Immature natural killer cell (primary cell): ENCODE measurements around the gene OTOS. TPM values are rescaled to one million over a fixed set of nuclear protein-coding genes. Genes with fewer than 3 reads are reported as not detected.

Experiments
- DNase-seq, 3 donors: peaks; one replicate each; pipeline ENCODE4 v3.0.0; 2022; ENCODE audit warnings: mixed read lengths in 1 of 3
- H3K27ac Mint-ChIP-seq, 6 donors: one replicate each; pipeline ENCODE4 v1.8.0; 2020; ENCODE audit warnings: mixed read lengths in 6 of 6, mild to moderate bottlenecking in 5 of 6, inconsistent platforms in 4 of 6, moderate library complexity in 3 of 6
- H3K27me3 Mint-ChIP-seq, 3 donors: one replicate each; pipeline ENCODE4 v1.8.0; 2020 to 2021; ENCODE audit warnings: low read depth in 3 of 3, mild to moderate bottlenecking in 3 of 3, mixed read lengths in 3 of 3, moderate library complexity in 3 of 3, inconsistent platforms in 1 of 3
- H3K36me3 Mint-ChIP-seq, 3 donors: one replicate each; pipeline ENCODE4 v1.8.0; 2020; ENCODE audit warnings: mixed read lengths in 3 of 3, inconsistent platforms in 2 of 3, mild to moderate bottlenecking in 2 of 3
- H3K4me1 Mint-ChIP-seq, 2 donors: one replicate each; pipeline ENCODE4 v1.8.0; 2020; ENCODE audit warnings: inconsistent platforms in 2 of 2, mild to moderate bottlenecking in 2 of 2, mixed read lengths in 2 of 2, moderate library complexity in 1 of 2
- H3K4me3 Mint-ChIP-seq, 5 donors: one replicate each; pipeline ENCODE4 v1.8.0; 2020; ENCODE audit warnings: mild to moderate bottlenecking in 5 of 5, mixed read lengths in 5 of 5, inconsistent platforms in 3 of 5, moderate library complexity in 3 of 5
- H3K9me3 Mint-ChIP-seq, 6 donors: one replicate each; pipeline ENCODE4 v1.8.0; 2020; ENCODE audit warnings: mild to moderate bottlenecking in 6 of 6, mixed read lengths in 6 of 6, inconsistent platforms in 4 of 6, moderate library complexity in 3 of 6
- polyA plus RNA-seq, 3 donors: library from polyadenylated mRNA; unstranded; fragments of 300-500 nt; fragmentation: Illumina TruSeq; gene quantifications; one replicate each; pipeline ENCODE4 v1.2.3, GENCODE V29; 2021

The OTOS gene
- not detected for polyA plus RNA-seq

GRCh38 chr2:240140511-240140910 is at the start of gene OTOS:
OTOS (minus strand) TSS chr2:240140658; CDS start chr2:240140326, 332 bp downstream.
- no peak within 1 kb of the TSS for H3K27ac Mint-ChIP-seq
- peaks cover 8 to 9% of the 10 kb centered on the region in 2 donors for H3K4me1 Mint-ChIP-seq
- no peak for DNase-seq
- no peaks in the 10 kb centered on the region for H3K36me3 Mint-ChIP-seq
- H3K9me3 Mint-ChIP-seq, result peaks cover 0 to 2% (median 0%) of the 10 kb centered on the region in 6 donors
- H3K4me3 Mint-ChIP-seq, result no peak within 1 kb of the TSS
- H3K27me3 Mint-ChIP-seq, result peaks cover 0 to 3% (median under 1%) of the 10 kb centered on the region in 3 donors

GRCh38 chr2:240189686-240190085 is 49.2 kb upstream of the OTOS start:
- Mint-ChIP-seq H3K4me3 (no peak overlapping the region), H3K9me3 (no peaks in the 10 kb centered on the region), H3K36me3 (no peaks in the 10 kb centered on the region), H3K27ac (no peak overlapping the region), H3K27me3 (peaks cover 2 to 8% (median 6%) of the 10 kb centered on the region in 3 donors), H3K4me1 (no peaks in the 10 kb centered on the region)
- no peak for DNase-seq

DNA sequence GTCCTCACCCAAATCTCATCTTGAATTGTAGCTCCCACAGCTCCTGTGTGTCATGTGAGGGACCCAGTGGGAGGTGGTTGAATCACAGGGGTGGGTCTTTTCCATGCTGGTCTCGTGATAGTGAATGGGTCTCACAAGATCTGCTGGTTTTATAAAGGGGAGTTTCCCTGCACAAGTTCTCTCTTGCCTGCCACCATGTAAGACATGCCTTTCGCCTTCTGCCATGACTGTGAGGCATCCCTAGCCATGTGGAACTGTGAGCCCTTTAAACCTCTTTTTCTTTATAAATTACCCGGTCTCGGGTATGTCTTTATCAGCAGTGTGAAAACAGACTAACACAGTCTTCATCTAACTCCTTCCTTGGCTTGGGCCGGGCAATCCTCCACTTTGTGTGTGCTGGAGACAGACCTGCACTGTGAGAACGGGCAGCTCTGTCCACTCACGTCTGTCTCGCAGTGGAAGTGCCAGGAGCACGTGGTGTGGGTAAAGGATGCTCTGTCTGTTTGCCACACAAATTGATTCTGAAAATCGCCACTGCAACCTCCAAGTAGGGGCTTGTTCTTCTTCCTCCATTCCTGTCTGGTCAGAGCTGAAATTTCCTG is 47.6 kb upstream of the OTOS start:
- Mint-ChIP-seq H3K9me3 (no peaks in the 10 kb centered on the region), H3K27ac (no peak overlapping the region), H3K27me3 (peaks cover 2 to 8% (median 7%) of the 10 kb centered on the region in 3 donors), H3K36me3 (no peaks in the 10 kb centered on the region), H3K4me1 (no peaks in the 10 kb centered on the region), H3K4me3 (no peak overlapping the region)
- DNase-seq, result no peak

GRCh38 chr2:240186191-240186725 is 45.8 kb upstream of the OTOS start:
- Mint-ChIP-seq H3K9me3 (no peaks in the 10 kb centered on the region), H3K27me3 (peaks cover 2 to 10% (median 9%) of the 10 kb centered on the region in 3 donors), H3K4me1 (no peaks in the 10 kb centered on the region), H3K36me3 (no peaks in the 10 kb centered on the region), H3K4me3 (no peak overlapping the region), H3K27ac (no peak overlapping the region)
- no peak for DNase-seq

DNA sequence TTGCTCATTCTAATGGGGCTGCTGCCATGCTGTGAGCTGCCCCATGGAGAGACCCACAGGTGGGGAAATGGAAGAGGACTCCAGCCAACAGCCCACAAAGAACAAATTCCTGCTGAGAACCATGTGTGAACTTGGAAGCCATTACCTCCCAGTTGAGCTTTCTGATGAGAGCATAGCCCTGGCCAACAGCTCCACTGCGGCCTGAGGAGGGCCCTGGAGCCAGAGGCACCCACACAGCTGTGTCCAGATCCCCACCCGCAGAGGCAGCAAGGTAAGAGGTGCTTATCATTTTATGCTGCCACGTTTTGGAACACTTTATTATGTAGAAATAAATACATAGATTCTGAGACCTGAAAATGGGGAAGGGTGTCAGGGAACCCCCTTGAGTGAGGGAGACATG is 44.2 kb upstream of the OTOS start:
- no peak overlapping the region for H3K27ac Mint-ChIP-seq
- no peaks in the 10 kb centered on the region for H3K4me1 Mint-ChIP-seq
- no peak for DNase-seq
- H3K4me3 Mint-ChIP-seq, result no peak overlapping the region
- no peaks in the 10 kb centered on the region for H3K9me3 Mint-ChIP-seq
- H3K27me3 Mint-ChIP-seq, result peaks cover 3 to 9% (median 8%) of the 10 kb centered on the region in 3 donors
- H3K36me3 Mint-ChIP-seq, result no peaks in the 10 kb centered on the region

DNA sequence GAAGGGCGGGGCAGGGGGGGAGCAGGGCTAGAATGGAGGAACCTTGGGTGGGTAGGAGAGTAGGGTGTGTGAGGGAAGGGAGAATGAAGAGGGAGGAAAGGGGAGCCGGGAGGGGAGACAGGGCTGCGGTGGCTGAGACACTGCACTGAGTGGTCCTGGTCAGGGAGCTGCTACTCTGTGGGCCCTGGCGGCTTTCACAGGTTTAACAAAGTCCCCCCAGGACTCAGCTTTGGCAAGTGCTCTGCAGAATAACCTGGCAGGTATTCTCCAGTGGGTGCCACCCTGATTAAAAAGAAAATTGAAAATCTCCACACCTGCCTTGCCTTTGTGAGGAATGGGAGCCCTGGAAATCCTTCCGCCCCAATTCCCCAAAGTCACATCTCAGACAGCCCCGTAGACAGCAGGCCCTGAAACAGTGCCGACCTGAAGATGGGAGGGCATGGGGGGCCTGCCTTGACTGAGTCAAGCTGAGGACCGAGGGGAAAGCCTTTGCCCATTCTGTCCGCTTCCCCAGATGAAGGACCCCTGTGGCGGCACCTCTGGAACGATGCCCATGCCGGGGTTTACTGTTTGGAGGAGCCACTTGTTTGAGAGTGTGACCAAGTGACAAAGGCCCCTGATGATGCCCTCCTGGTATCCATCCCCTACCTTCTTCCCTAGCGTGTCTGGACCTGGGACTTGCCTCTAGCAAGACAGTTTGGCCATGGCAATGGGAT is 43.6 kb upstream of the OTOS start:
- Mint-ChIP-seq H3K27me3 (peaks cover 3 to 12% (median 7%) of the 10 kb centered on the region in 3 donors), H3K36me3 (no peaks in the 10 kb centered on the region), H3K9me3 (no peaks in the 10 kb centered on the region), H3K4me1 (no peaks in the 10 kb centered on the region), H3K27ac (no peak overlapping the region), H3K4me3 (no peak overlapping the region)
- DNase-seq, result no peak

DNA sequence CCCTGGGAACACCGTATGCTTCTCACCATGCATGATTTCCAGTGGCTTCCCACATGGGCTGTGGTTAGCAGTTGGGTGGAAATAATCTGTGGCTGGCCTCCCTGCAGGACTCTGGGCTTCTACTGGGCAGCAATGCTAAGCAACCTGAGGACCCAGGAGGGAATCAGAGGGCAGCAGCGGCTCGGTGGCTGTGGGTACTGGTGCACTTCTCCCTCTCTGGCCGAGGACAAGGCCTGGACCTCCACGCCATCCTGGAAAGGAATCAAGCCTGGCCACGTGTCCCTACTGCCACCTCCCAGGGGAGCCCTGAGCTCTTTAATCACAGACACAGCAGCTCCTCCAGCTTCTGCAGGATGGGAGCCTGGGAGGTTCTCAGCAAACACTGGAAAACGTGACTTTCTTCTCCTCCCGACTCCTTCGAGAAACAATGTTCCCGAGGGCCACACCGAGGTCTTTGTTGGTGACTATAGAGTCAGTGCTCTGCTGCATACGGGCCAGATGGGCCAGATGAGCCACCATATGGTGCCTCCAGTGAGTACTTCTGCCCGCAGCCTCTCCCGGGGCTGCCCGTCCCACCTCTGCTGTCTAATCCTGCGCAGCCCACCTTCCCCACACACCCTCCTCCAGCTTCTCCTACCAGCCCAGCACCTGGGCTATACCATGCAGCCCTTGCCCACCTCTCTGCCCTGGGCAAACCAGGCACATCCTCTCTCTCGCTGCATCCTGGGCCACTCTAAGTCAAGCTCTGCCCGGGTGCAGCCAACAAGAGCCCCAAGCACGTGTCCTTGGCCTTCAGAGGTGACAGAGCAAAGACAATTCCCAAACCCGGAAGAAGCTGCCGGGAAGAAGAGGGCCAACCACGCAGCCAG is 42.8 kb upstream of the OTOS start:
- H3K4me1 Mint-ChIP-seq, result no peaks in the 10 kb centered on the region
- H3K36me3 Mint-ChIP-seq, result no peaks in the 10 kb centered on the region
- no peaks in the 10 kb centered on the region for H3K9me3 Mint-ChIP-seq
- no peak overlapping the region for H3K27ac Mint-ChIP-seq
- no peak overlapping the region for H3K4me3 Mint-ChIP-seq
- peaks cover 3 to 11% (median 7%) of the 10 kb centered on the region in 3 donors for H3K27me3 Mint-ChIP-seq
- no peak for DNase-seq

DNA sequence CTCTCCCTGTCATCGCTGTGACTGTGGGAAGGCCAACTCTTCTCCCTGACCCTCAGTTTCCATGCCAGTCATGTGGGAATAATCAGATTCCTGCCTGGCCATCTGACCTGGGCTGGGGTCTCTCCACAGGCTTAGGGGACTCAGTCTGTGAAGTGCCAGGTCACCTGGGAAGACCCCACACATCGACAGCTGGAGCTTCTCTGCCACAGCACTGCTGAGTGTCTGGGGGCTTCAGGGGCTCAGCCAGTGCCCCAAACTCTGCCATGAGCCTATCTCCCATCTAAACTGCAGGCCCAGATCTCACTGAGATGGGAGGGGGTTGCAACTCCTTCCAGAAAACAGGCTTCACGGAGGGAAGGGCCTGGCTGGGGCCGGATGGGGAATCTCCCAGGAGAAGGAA is 42.0 kb upstream of the OTOS start:
- Mint-ChIP-seq H3K4me3 (no peak overlapping the region), H3K4me1 (no peaks in the 10 kb centered on the region), H3K27me3 (peaks cover 3 to 14% (median 7%) of the 10 kb centered on the region in 3 donors), H3K36me3 (no peaks in the 10 kb centered on the region), H3K9me3 (no peaks in the 10 kb centered on the region), H3K27ac (no peak overlapping the region)
- no peak for DNase-seq

- Mint-ChIP-seq H3K9me3 (no peaks in the 10 kb centered on the region), H3K4me1 (no peaks in the 10 kb centered on the region), H3K27me3 (peaks cover 4 to 14% (median 7%) of the 10 kb centered on the region in 3 donors), H3K36me3 (no peaks in the 10 kb centered on the region), H3K4me3 (no peak overlapping the region), H3K27ac (no peak overlapping the region)
- DNase-seq, result no peak
Measured at GRCh38 chr2:240182001-240182400, 41.5 kb upstream of the OTOS start.

DNA sequence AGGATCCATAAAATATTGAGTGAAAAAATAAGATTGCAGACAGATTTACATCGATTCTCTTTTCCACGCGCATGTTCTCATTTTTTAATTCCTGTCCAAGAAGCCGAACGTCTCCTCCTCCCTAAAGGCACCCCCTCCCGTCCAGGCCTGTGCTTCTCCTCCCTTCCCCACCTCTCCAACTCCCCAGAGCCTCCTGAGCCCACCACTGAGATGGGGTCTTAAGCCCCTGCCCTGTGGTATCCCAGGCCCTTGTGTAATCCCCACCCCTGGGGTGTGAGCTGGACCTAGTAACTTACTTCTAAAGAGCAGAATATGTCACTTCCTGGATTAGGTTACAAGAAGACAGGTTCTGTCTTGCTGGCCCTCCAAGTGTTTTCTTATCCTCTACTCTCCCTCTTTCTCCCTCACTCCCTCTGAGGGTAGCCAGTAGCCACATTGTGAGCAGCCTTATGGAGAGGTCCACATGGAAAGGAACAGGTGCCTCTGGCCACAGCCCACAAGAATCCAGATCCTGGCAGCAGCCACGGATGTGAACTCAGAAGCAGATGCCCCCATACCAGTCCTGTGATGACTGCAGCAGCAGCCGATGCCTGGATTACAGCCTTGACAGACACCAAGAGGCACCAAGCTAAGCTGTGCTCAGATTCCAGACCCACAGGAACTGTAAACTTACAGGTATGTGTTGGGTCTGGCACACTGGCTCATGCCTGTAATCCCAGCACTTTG is 39.6 kb upstream of the OTOS start:
- H3K27ac Mint-ChIP-seq, result no peak overlapping the region
- H3K36me3 Mint-ChIP-seq, result no peaks in the 10 kb centered on the region
- no peak overlapping the region for H3K4me3 Mint-ChIP-seq
- no peaks in the 10 kb centered on the region for H3K9me3 Mint-ChIP-seq
- H3K27me3 Mint-ChIP-seq, result peaks cover 4 to 10% (median 7%) of the 10 kb centered on the region in 3 donors
- H3K4me1 Mint-ChIP-seq, result no peaks in the 10 kb centered on the region
- no peak for DNase-seq

- no peak overlapping the region for H3K27ac Mint-ChIP-seq
Measured at GRCh38 chr2:240179186-240179815, 38.8 kb upstream of the OTOS start.

DNA sequence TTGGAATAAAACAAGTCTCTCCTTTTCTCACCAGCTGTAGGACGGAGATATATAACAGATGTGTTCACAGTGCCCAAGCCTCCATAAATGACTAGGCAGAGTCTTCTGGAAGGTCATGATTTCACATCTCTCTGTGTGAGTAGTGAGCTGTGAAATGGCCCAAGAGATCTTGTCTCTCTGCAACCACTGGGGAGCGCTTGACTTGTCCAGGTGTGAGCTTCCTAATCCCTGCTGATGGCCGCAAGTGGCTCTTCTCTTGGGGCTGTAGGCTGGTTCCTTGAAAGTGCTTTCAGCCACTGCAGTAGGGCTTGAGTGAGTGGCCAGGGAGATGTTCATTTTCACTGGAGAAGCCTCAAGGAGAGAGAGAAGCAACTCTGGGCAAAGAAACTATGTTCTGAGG is 38.1 kb upstream of the OTOS start:
- Mint-ChIP-seq H3K27ac (no peak overlapping the region), H3K9me3 (peaks cover 0 to 1% (median 0%) of the 10 kb centered on the region in 6 donors), H3K4me1 (no peaks in the 10 kb centered on the region), H3K4me3 (no peak overlapping the region), H3K36me3 (no peaks in the 10 kb centered on the region), H3K27me3 (peaks cover 4 to 10% (median 5%) of the 10 kb centered on the region in 3 donors)
- no peak for DNase-seq

More at GRCh38 chr2:240179186-240179815, 38.8 kb upstream of the OTOS start:
- no peaks in the 10 kb centered on the region for H3K4me1 Mint-ChIP-seq
- H3K9me3 Mint-ChIP-seq, result peaks cover 0 to under 1% (median 0%) of the 10 kb centered on the region in 6 donors
- H3K4me3 Mint-ChIP-seq, result no peak overlapping the region
- DNase-seq, result no peak
- H3K27me3 Mint-ChIP-seq, result peaks cover 4 to 10% (median 5%) of the 10 kb centered on the region in 3 donors
- H3K36me3 Mint-ChIP-seq, result no peaks in the 10 kb centered on the region

- Mint-ChIP-seq H3K27ac (no peak overlapping the region), H3K36me3 (no peaks in the 10 kb centered on the region)
Measured at GRCh38 chr2:240174496-240174895, 34.0 kb upstream of the OTOS start.

More at GRCh38 chr2:240174496-240174895, 34.0 kb upstream of the OTOS start:
- no peak for DNase-seq
- H3K9me3 Mint-ChIP-seq, result peaks cover 0 to 1% (median 0%) of the 10 kb centered on the region in 6 donors
- peaks cover 0 to 12% (median 5%) of the 10 kb centered on the region in 3 donors for H3K27me3 Mint-ChIP-seq
- no peaks in the 10 kb centered on the region for H3K4me1 Mint-ChIP-seq
- no peak overlapping the region for H3K4me3 Mint-ChIP-seq
